Measurements from ENCODE around the gene ZNF691. TPM values are rescaled to one million over a fixed set of nuclear protein-coding genes. Genes with fewer than 3 reads are reported as not detected.

The ZNF691 gene
- total RNA-seq, 1 donor from 2014 or later: 11.9 TPM

GRCh38 chr1:42817440-42817767, 29.0 kb upstream of the ZNF691 start:
- intact Hi-C loops (cut with DNase I): no loop called here

GRCh38 chr1:42817976-42818375, 28.4 kb upstream of the ZNF691 start:
- Histone ChIP-seq H3K9me3 (no peaks in the 10 kb centered on the region), H3K4me1 (peaks cover 23% of the 10 kb centered on the region), H3K36me3 (no peaks in the 10 kb centered on the region), H3K27ac (no peak overlapping the region), H3K4me3 (peak overlapping the region; percentile 72), H3K27me3 (ENCODE audit: low read depth) (no peaks in the 10 kb centered on the region)
- ATAC-seq: no peak
- DNase-seq: no peak
- no peak for TF ChIP-seq CTCF (IDR thresholded peaks at IDR 0.05)
- intact Hi-C loops (cut with DNase I): no loop called here

More at GRCh38 chr1:42817440-42817767, 29.0 kb upstream of the ZNF691 start:
- no peaks in the 10 kb centered on the region for H3K9me3 ChIP-seq
- H3K36me3 ChIP-seq: no peaks in the 10 kb centered on the region
- H3K27me3 ChIP-seq (ENCODE audit: low read depth): no peaks in the 10 kb centered on the region
- peaks cover 17% of the 10 kb centered on the region for H3K4me1 ChIP-seq
- no peak for TF ChIP-seq CTCF (IDR thresholded peaks at IDR 0.05)
- DNase-seq (no peak), ATAC-seq (no peak)
- H3K27ac ChIP-seq: peak overlapping the region; percentile 98
- peak overlapping the region; percentile 72 for H3K4me3 ChIP-seq

- no peak for TF ChIP-seq CTCF (IDR thresholded peaks at IDR 0.05)
- no peak for ATAC-seq
- no peaks in the 10 kb centered on the region for H3K9me3 ChIP-seq
These were observed 25.6 kb upstream of the ZNF691 start for GRCh38 chr1:42820813-42821212.

GRCh38 chr1:42821690-42822089, 24.7 kb upstream of the ZNF691 start:
- Histone ChIP-seq H3K27ac (no peak overlapping the region), H3K36me3 (no peaks in the 10 kb centered on the region), H3K9me3 (no peaks in the 10 kb centered on the region), H3K4me1 (peaks cover 15% of the 10 kb centered on the region), H3K27me3 (ENCODE audit: low read depth) (no peaks in the 10 kb centered on the region), H3K4me3 (no peak overlapping the region)
- ATAC-seq: no peak
- intact Hi-C loops (cut with DNase I): no loop called here
- no peak for DNase-seq
- TF ChIP-seq CTCF (IDR thresholded peaks at IDR 0.05): no peak

More at GRCh38 chr1:42820813-42821212, 25.6 kb upstream of the ZNF691 start:
- H3K4me1 ChIP-seq: peaks cover 23% of the 10 kb centered on the region
- no peak overlapping the region for H3K4me3 ChIP-seq
- H3K27ac ChIP-seq: no peak overlapping the region
- DNase-seq: no peak
- no peaks in the 10 kb centered on the region for H3K27me3 ChIP-seq (ENCODE audit: low read depth)
- H3K36me3 ChIP-seq: no peaks in the 10 kb centered on the region
- intact Hi-C loops (cut with DNase I): no loop called here

- Histone ChIP-seq H3K27ac (no peak overlapping the region), H3K36me3 (no peaks in the 10 kb centered on the region), H3K4me3 (no peak overlapping the region), H3K9me3 (no peaks in the 10 kb centered on the region), H3K4me1 (peaks cover 15% of the 10 kb centered on the region), H3K27me3 (ENCODE audit: low read depth) (no peaks in the 10 kb centered on the region)
- intact Hi-C loops (cut with DNase I): no loop called here
- DNase-seq (no peak), ATAC-seq (no peak)
- TF ChIP-seq CTCF (IDR thresholded peaks at IDR 0.05): no peak
These were observed 23.5 kb upstream of the ZNF691 start for GRCh38 chr1:42822800-42823392.
